Erythroblast (primary cell): ENCODE results near the gene HDDC3.

ENCODE experiments used
- GATA1 ChIP-seq: IDR thresholded peaks from 2 replicates; pipeline ENCODE4 v1.6.1; 2011; ENCODE audit warnings: low read depth, mild to moderate bottlenecking, control low read depth, low read length, moderate library complexity
- POLR2A ChIP-seq: IDR thresholded peaks from 2 replicates; pipeline ENCODE4 v1.6.1; 2011; ENCODE audit warnings: mild to moderate bottlenecking, low read length

DNA sequence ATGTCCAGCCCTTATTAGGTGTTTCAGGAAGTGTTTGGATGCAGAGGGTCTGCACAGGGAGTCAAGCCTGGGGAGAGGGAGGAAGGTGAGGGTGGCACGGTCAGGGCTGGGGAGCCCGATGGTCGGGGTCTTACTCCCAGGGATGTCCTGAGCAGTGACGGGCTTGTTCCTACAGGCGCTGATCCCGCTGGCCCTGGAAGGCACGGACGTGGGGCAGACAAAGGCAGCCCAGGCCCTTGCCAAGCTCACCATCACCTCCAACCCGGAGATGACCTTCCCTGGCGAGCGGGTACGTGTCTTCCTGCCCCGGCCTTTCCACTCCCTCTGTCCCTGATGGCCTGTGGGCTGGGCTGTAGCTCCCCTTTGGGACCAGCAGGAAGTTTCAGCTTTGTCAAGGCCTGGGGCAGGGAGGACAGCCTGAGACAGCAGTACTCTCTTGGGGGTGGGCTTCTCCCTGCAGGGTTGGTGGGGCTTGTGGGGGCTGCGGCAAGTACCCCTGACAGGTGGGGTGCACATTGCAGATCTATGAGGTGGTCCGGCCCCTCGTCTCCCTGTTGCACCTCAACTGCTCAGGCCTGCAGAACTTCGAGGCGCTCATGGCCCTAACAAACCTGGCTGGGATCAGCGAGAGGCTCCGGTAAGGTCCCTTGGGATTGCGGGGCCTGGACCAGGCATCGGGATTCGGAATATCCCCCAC lies 17.8 kb upstream of the HDDC3 start:
- TF ChIP-seq POLR2A (peak; percentile 51), GATA1 (no peak)
